ENCODE measurements around the gene MCTP1. TPM values are rescaled to one million over a fixed set of nuclear protein-coding genes. Genes with fewer than 3 reads are reported as not detected.

The MCTP1 gene
- total RNA-seq, 1 experiment from 2014 or later, result 2.5 TPM

DNA sequence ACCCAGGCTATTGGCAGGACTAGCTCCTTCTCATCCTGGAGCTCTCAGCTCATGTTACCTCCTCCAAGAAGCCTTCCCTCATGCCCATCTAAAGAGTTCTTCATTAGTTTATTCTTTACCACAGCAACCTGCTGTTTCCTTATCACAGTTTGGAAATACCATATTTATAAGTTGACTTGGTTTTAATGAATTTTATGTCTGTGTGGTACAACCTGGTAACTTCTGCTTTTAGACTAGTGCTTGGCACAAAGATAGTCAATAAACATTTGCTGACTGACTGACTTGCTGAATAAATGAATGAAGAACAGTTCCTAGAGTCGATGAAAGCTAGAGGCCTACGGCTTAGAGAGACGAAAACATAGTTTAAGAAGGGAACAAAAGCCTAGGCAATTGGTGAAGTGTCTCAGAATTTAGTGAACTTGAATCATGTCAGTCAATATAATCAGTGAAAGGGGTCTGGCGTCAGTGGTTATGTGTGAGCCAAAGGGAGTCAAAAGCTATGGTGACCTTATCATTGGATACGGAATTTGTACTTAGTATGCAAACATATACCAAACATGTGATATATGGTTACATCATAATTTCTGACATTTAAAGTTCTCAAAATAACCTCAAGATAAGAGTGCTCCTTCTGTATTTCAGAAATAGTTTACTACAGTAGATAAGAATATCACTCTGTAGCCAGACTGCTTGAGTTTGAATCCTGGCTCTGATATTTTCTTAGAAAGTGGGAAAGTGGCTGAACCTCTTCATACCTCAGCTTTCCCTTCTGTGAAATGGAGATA is 239.5 kb downstream of the MCTP1 start:
- no peak for DNase-seq
- TF ChIP-seq, protein P1, sequence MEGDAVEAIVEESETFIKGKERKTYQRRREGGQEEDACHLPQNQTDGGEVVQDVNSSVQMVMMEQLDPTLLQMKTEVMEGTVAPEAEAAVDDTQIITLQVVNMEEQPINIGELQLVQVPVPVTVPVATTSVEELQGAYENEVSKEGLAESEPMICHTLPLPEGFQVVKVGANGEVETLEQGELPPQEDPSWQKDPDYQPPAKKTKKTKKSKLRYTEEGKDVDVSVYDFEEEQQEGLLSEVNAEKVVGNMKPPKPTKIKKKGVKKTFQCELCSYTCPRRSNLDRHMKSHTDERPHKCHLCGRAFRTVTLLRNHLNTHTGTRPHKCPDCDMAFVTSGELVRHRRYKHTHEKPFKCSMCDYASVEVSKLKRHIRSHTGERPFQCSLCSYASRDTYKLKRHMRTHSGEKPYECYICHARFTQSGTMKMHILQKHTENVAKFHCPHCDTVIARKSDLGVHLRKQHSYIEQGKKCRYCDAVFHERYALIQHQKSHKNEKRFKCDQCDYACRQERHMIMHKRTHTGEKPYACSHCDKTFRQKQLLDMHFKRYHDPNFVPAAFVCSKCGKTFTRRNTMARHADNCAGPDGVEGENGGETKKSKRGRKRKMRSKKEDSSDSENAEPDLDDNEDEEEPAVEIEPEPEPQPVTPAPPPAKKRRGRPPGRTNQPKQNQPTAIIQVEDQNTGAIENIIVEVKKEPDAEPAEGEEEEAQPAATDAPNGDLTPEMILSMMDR (conservative IDR thresholded peaks at IDR 0.05), result no peak

More for the DNA sequence above, 239.5 kb downstream of the MCTP1 start:
- Histone ChIP-seq H3K18ac (ENCODE audit: insufficient read length, low read depth, low read length) (no peak overlapping the region), H3T11ph (ENCODE audit: low read length) (no peak overlapping the region), H2AFZ (ENCODE audit: low read length) (no peak overlapping the region), H2BK15ac (ENCODE audit: low read depth, low read length) (no peak overlapping the region), H4K20me1 (ENCODE audit: control insufficient read depth, insufficient read depth, insufficient read length) (no peaks in the 10 kb centered on the region), H3K23ac (ENCODE audit: insufficient read length, low read depth, low read length) (no peak overlapping the region), H2AK5ac (ENCODE audit: insufficient read length, low read length) (no peak overlapping the region), H2BK12ac (ENCODE audit: insufficient read length, low read depth, low read length) (no peak overlapping the region), H3K4ac (ENCODE audit: low read depth, low read length) (no peak overlapping the region), H2BK20ac (ENCODE audit: low read depth, low read length, poor library complexity, severe bottlenecking) (no peak overlapping the region), H3K9me3 (ENCODE audit: control insufficient read depth, low read depth, low read length) (no peaks in the 10 kb centered on the region), H3K23me2 (ENCODE audit: insufficient read length, low read depth, low read length, poor library complexity, severe bottlenecking) (no peaks in the 10 kb centered on the region), H3K4me1 (ENCODE audit: insufficient read depth, low read length) (no peaks in the 10 kb centered on the region), H3K9ac (ENCODE audit: extremely low read depth, insufficient read length, low read length) (no peak overlapping the region), H3K14ac (ENCODE audit: insufficient read depth, low read length) (no peak overlapping the region), H2BK5ac (ENCODE audit: insufficient read length, low read length) (no peak overlapping the region), H3K79me2 (ENCODE audit: insufficient read depth, low read length) (no peaks in the 10 kb centered on the region), H4K5ac (ENCODE audit: insufficient read length, low read depth, low read length) (no peak overlapping the region), H3K27me3 (ENCODE audit: insufficient read depth, low read length) (no peaks in the 10 kb centered on the region), H4K8ac (replicated peaks; ENCODE audit: insufficient read length, low read depth, low read length) (no peak overlapping the region), H3K79me1 (ENCODE audit: insufficient read depth, low read depth, low read length, poor library complexity, severe bottlenecking) (no peaks in the 10 kb centered on the region), H4K91ac (ENCODE audit: insufficient read length, low read depth, low read length) (no peak overlapping the region), H3K56ac (ENCODE audit: insufficient read length, low read depth, low read length) (no peak overlapping the region), H3K4me2 (ENCODE audit: insufficient read depth, insufficient read length, low read length) (no peak overlapping the region), H2BK120ac (ENCODE audit: low read depth, low read length, poor library complexity, severe bottlenecking) (no peak overlapping the region), H3K27ac (ENCODE audit: insufficient read length, low read depth, low read length) (no peak overlapping the region)
- Mint-ChIP-seq H3K27ac (no peak overlapping the region), H3K27me3 (ENCODE audit: low read depth) (no peaks in the 10 kb centered on the region), H3K36me3 (ENCODE audit: insufficient read depth in 1 of 3, low read depth in 3 of 3) (no peaks in the 10 kb centered on the region), H3K9me3 (no peaks in the 10 kb centered on the region), H3K4me3 (no peak overlapping the region), H3K4me1 (peaks cover 5 to 8% of the 10 kb centered on the region in 2 experiments)
- WGBS (ENCODE audit: extremely low coverage, insufficient read length, low lambda C conversion rate), result no CpG with 5 or more reads among the region's 5 CpGs

All from H9 (cell line).